T-helper 1 cell treated with Interleukin-12 subunit alpha and Interleukin-12 subunit beta and Interleukin-4 antibody, amounts not matched to agents 30 μg/mL and 1 μg/mL, for 36 hours (primary cell): Measurements from ENCODE around the gene HES7.
A peak's percentile ranks its signal among the peaks of the same experiment; 100 is the strongest.

ENCODE experiments used
- H3K27ac Mint-ChIP-seq: one replicate; pipeline ENCODE4 v1.8.0; 2021; ENCODE audit warnings: mild to moderate bottlenecking, mixed read lengths
- H3K27me3 Mint-ChIP-seq: one replicate; pipeline ENCODE4 v1.8.0; 2021; ENCODE audit warnings: low read depth, mixed read lengths
- H3K36me3 Mint-ChIP-seq: one replicate; pipeline ENCODE4 v1.8.0; 2021; ENCODE audit warnings: low read depth, mixed read lengths
- H3K4me1 Mint-ChIP-seq: one replicate; pipeline ENCODE4 v1.8.0; 2021; ENCODE audit warnings: low read depth, mixed read lengths
- H3K4me3 Mint-ChIP-seq: one replicate; pipeline ENCODE4 v1.8.0; 2021; ENCODE audit warnings: mild to moderate bottlenecking, moderate library complexity, mixed read lengths
- H3K9me3 Mint-ChIP-seq: one replicate; pipeline ENCODE4 v1.8.0; 2021; ENCODE audit warnings: mixed read lengths

Gene HES7

GRCh38 chr17:8159459-8160223 is 35.7 kb upstream of the HES7 start:
- peaks cover 53% of the 10 kb centered on the region for H3K4me1 Mint-ChIP-seq
- no peaks in the 10 kb centered on the region for H3K27me3 Mint-ChIP-seq
- H3K27ac Mint-ChIP-seq: peak overlapping the region; percentile 76
- H3K4me3 Mint-ChIP-seq: peak overlapping the region; percentile 78
- H3K9me3 Mint-ChIP-seq: no peaks in the 10 kb centered on the region
- peaks cover 27% of the 10 kb centered on the region for H3K36me3 Mint-ChIP-seq

- Mint-ChIP-seq H3K4me3 (peak overlapping the region; percentile 63), H3K4me1 (peaks cover 51% of the 10 kb centered on the region), H3K27ac (peak overlapping the region; percentile 98), H3K9me3 (no peaks in the 10 kb centered on the region), H3K36me3 (peaks cover 27% of the 10 kb centered on the region), H3K27me3 (no peaks in the 10 kb centered on the region)
These were observed 35.1 kb upstream of the HES7 start for GRCh38 chr17:8159032-8159400.

DNA sequence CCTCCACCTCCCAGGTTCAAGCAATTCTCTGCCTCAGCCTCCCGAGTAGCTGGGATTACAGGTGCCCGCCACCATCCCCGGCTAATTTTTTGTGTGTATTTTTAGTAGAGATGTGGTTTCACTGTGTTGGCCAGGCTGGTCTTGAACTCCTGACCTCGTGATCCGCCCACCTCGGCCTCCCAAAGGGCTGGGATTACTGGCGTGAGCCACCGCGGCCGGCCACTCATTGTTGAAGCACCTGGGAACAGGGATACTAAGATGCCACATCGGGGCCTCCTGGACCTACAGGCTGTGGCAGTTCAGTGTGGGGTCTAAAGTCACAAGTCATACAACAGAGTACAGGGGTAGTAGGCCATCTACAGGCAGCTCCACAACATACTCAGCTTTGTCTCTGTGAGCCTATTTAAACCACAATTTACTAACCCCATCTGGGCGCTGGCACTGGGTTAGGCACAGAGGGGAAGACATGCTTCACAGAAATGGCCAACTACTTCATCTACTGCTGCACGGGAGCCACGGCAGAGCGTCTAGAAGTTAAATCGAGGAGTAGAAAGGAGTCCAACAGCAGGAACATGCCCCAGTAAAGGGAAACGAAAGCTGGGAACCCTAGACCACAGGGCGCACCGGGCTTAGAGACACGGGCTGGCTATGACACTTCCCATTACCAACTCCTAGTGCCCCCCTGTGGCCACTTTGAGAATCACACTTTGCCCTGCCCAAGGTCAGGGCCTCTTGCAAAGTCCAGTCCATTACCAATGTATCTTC is 34.5 kb upstream of the HES7 start:
- peaks cover 29% of the 10 kb centered on the region for H3K36me3 Mint-ChIP-seq
- peak overlapping the region; percentile 63 for H3K4me3 Mint-ChIP-seq
- H3K27ac Mint-ChIP-seq: peak overlapping the region; percentile 98
- H3K27me3 Mint-ChIP-seq: no peaks in the 10 kb centered on the region
- no peaks in the 10 kb centered on the region for H3K9me3 Mint-ChIP-seq
- peaks cover 50% of the 10 kb centered on the region for H3K4me1 Mint-ChIP-seq

- no peaks in the 10 kb centered on the region for H3K9me3 Mint-ChIP-seq
- H3K27me3 Mint-ChIP-seq: no peaks in the 10 kb centered on the region
- no peak overlapping the region for H3K27ac Mint-ChIP-seq
- no peak overlapping the region for H3K4me3 Mint-ChIP-seq
- peaks cover 56% of the 10 kb centered on the region for H3K4me1 Mint-ChIP-seq
- H3K36me3 Mint-ChIP-seq: peaks cover 25% of the 10 kb centered on the region
These were observed 32.5 kb upstream of the HES7 start for GRCh38 chr17:8156246-8156992.

DNA sequence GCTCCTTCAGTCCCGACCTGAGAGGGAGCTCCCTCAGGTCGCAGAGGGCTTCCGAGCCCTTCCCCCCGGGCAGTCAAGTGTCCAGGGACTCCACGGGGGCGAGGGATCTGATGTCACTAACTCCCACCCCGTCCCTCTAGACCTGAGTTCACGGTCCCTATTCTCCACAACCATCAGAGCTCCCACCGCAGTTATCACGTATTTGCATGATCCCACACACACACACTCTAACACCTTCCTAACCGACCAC is 32.0 kb upstream of the HES7 start:
- Mint-ChIP-seq H3K36me3 (peaks cover 20% of the 10 kb centered on the region), H3K27ac (no peak overlapping the region), H3K9me3 (no peaks in the 10 kb centered on the region), H3K4me1 (peaks cover 52% of the 10 kb centered on the region), H3K27me3 (no peaks in the 10 kb centered on the region), H3K4me3 (no peak overlapping the region)

DNA sequence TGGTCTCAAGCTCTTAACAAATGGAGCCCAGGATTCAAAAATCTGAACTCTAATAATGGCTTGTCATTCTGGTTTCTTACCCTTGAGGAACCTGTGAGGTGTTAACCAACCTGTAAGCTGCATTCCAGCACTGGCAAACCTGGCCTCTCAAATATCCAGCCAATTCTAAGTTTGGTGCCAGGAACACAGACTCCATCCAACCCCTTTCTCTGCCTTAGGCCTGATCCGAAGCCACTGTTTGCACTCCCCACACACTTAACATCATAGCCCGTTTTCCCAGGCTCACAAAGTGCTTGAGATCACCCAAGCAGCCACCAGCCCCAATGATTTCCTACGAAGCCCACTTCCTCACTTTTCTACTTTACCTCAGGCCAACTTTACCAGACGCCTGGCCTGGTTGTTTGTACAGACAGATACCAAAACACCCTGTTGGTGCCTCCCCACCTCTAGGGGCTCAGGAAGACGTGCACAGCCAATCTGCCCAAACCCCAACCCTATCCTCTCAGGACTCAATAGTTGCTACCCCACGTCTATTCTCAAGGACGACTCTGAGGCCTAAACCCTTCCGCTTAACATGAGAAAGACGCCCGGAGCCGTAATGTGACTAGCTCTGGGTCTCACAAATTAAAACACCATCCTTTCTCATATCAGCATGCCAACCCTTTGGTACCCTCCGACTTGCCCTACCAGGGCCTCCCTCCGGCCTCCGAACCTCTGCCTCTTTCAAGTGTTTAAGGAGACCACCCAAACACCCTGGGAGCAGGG is 31.5 kb upstream of the HES7 start:
- no peak overlapping the region for H3K27ac Mint-ChIP-seq
- peaks cover 17% of the 10 kb centered on the region for H3K36me3 Mint-ChIP-seq
- H3K4me3 Mint-ChIP-seq: no peak overlapping the region
- H3K4me1 Mint-ChIP-seq: peaks cover 47% of the 10 kb centered on the region
- H3K9me3 Mint-ChIP-seq: no peaks in the 10 kb centered on the region
- H3K27me3 Mint-ChIP-seq: no peaks in the 10 kb centered on the region

DNA sequence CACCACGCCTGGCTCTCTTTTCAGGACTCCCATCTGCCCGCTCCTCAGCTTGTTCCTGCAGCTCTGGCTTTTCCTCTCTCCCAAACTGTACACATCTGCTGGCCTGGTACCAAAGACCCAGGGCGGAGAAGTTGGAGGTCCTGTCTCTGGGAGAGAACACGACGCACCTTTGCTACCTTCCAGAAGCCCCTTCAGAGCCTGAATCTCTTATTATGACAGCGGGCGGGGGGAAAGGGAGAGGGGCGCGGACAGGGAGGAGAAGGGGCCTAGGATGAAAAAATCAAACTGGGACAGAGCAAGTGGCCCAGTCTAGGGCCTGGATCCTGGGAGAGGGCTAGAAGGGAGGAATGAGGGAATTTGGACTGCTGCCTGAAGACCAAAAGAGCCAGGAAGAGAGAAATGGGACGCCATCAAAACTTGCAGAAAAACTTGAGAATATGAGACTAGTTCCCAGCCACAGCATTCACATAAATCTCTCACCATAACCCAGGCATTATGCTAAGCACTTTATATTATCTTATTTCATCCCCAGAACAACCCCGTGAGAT is 30.8 kb upstream of the HES7 start:
- Mint-ChIP-seq H3K36me3 (peaks cover 11% of the 10 kb centered on the region), H3K9me3 (no peaks in the 10 kb centered on the region), H3K4me3 (no peak overlapping the region), H3K27me3 (no peaks in the 10 kb centered on the region), H3K4me1 (peaks cover 42% of the 10 kb centered on the region), H3K27ac (no peak overlapping the region)

DNA sequence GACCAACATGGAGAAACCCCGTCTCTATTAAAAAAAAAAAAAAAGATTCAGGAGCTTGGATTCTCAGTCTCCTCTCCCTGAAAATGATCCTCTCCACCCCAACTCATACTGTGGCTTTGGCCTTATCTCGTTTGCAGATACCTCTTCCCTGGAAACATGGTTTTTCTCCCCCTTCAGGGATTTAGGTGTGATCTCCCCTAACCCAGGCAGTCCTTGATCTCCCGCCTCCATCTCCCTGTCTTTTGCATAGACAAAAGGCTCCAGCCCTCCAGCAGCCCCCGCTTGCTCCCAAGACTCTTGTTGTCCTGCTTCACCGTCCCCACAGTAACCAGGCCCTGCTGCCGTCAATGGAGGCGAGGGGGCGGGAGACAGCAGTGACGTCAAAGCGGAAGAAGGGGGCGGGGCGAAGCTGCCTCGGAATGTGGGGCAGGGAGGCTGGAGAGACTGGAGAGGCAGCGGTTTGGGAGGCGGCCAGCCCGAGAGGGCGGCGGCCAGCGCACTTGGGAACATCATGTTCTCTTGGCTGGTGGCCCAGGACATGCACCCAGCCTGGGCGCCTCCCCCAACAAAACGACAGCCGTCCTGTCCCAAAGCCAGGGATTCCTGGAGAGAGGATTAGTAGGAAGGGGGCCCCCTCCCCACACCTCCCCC is 30.2 kb upstream of the HES7 start:
- Mint-ChIP-seq H3K27me3 (no peaks in the 10 kb centered on the region), H3K27ac (no peak overlapping the region), H3K4me3 (no peak overlapping the region), H3K4me1 (peaks cover 42% of the 10 kb centered on the region), H3K36me3 (peaks cover 14% of the 10 kb centered on the region), H3K9me3 (no peaks in the 10 kb centered on the region)

DNA sequence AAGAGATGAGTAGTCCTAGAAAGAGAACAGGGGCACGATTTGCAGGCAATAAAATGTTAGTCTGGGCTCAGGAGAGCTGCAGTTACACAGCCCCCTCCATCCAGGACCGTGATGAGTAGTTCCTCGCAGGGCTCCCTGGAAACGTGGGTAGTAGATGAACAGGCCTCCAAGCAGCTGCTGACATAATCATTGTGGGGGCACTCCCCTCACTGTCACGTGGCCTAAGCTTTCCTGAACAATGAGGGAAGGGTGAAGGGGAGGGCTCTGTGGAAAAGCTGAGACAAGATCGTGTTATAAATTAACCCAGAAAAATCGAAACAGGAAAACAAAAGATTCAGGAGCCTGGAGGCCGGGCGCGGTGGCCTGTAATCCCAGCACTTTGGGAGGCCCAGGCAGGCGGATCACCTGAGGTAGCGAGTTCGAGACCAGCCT is 29.6 kb upstream of the HES7 start:
- Mint-ChIP-seq H3K36me3 (peaks cover 13% of the 10 kb centered on the region), H3K27me3 (no peaks in the 10 kb centered on the region), H3K9me3 (no peaks in the 10 kb centered on the region), H3K4me1 (peaks cover 38% of the 10 kb centered on the region), H3K27ac (no peak overlapping the region), H3K4me3 (peak overlapping the region; percentile 77)

GRCh38 chr17:8153031-8153451 is 29.1 kb upstream of the HES7 start:
- H3K27me3 Mint-ChIP-seq: no peaks in the 10 kb centered on the region
- H3K36me3 Mint-ChIP-seq: peaks cover 14% of the 10 kb centered on the region
- peaks cover 35% of the 10 kb centered on the region for H3K4me1 Mint-ChIP-seq
- H3K27ac Mint-ChIP-seq: no peak overlapping the region
- H3K9me3 Mint-ChIP-seq: no peaks in the 10 kb centered on the region
- H3K4me3 Mint-ChIP-seq: peak overlapping the region; percentile 77

- Mint-ChIP-seq H3K36me3 (peaks cover 20% of the 10 kb centered on the region), H3K4me3 (peak within 1 kb of the TSS; percentile 93), H3K9me3 (no peaks in the 10 kb centered on the region), H3K4me1 (peaks cover 35% of the 10 kb centered on the region), H3K27ac (peak within 1 kb of the TSS; percentile 97), H3K27me3 (no peaks in the 10 kb centered on the region)
These were observed 28.3 kb upstream of the HES7 start, which contains the start of gene PER1 for GRCh38 chr17:8152112-8152775. TSS of gene PER1 (minus strand) at chr17:8152404. CDS start at chr17:8150706, 1,698 bp downstream.

GRCh38 chr17:8151641-8152111 is 27.8 kb upstream of the HES7 start:
- peaks cover 35% of the 10 kb centered on the region for H3K4me1 Mint-ChIP-seq

GRCh38 chr17:8151120-8151640 is 27.3 kb upstream of the HES7 start:
- H3K27ac Mint-ChIP-seq: peak overlapping the region; percentile 97
- H3K4me3 Mint-ChIP-seq: peak overlapping the region; percentile 93
- H3K27me3 Mint-ChIP-seq: no peaks in the 10 kb centered on the region
- no peaks in the 10 kb centered on the region for H3K9me3 Mint-ChIP-seq
- H3K4me1 Mint-ChIP-seq: peaks cover 37% of the 10 kb centered on the region
- H3K36me3 Mint-ChIP-seq: peaks cover 29% of the 10 kb centered on the region

More at GRCh38 chr17:8151641-8152111, 27.8 kb upstream of the HES7 start:
- Mint-ChIP-seq H3K36me3 (peaks cover 24% of the 10 kb centered on the region), H3K27me3 (no peaks in the 10 kb centered on the region), H3K4me3 (peak overlapping the region; percentile 93), H3K27ac (peak overlapping the region; percentile 97), H3K9me3 (no peaks in the 10 kb centered on the region)
